SK-N-MC (cell line): ENCODE results near the gene RNF148.

Experiments
- EZH2 ChIP-seq: fragments of 200-600 bp; sonication (generic); IDR thresholded peaks from one replicate; pipeline ENCODE4 v1.6.1; 2017; ENCODE audit warnings: antibody characterized with exemption
- FOXP2 ChIP-seq: optimal IDR thresholded peaks from 2 replicates; pipeline ENCODE3; 2011; ENCODE audit warnings: mild to moderate bottlenecking, moderate library complexity; ENCODE audit not compliant: insufficient read depth; ENCODE audit errors: extremely low read length, control extremely low read depth
- POLR2AphosphoS5 ChIP-seq: IDR thresholded peaks from 2 replicates; pipeline ENCODE4 v1.6.1; 2012; ENCODE audit warnings: mild to moderate bottlenecking, low read depth, low read length, borderline replicate concordance

- no peak for TF ChIP-seq FOXP2
- no peak for TF ChIP-seq EZH2
- TF ChIP-seq POLR2AphosphoS5: no peak
Measured at GRCh38 chr7:122719010-122719578, 16.4 kb upstream of the RNF148 start.
